Measurements from ENCODE around the gene MMP10. TPM values are rescaled to one million over a fixed set of nuclear protein-coding genes. Genes with fewer than 3 reads are reported as not detected.
A peak's percentile ranks its signal among the peaks of the same experiment; 100 is the strongest.

The MMP10 gene
- total and polyA plus RNA-seq, 2 of the 8 experiments (the other 6 are each of a cell fraction or from before 2014, with no cell fraction given) = 0.03 to 0.17 TPM

DNA sequence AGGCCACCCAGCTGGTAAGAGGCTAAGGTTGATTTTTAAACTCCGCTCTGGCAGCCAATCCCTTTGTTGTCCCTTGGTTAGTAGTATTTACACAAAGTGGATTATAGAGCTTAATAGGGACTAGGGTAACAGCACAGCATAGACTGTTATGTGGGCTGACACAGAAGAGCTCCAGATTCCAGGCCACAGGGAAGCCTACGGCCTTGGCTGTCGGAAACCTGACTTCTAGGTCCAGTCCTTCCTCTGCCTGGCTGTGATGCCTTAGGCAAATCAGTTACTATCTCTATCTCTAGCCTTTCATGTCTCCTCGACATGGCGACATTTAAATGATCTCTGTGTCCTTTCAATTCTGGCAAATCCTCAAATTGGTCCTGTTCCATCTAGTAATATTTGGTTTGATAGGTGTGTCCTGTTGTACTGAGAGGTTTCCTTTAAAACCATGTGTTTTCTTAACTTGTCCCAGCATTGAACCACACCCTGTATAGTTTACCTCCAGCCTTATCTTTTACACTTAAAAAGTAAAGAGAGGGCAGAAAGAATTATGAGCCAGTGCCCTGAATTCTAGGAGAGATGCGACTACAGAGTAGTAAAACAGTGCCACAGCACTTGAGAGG lies 13.4 kb upstream of the MMP10 start:
- H4K8ac ChIP-seq (ENCODE audit: extremely low read depth, insufficient read depth, low read length) = no peak overlapping the region
- 92% methylated on average over 6 of the region's 6 CpGs; no CpG with 5 or more reads in 1 of the 2 experiments for WGBS, 2 experiments (ENCODE audit: extremely low coverage in 1 of 2, insufficient coverage in 1 of 2, insufficient read length in 1 of 2, insufficient replicate concordance in 2 of 2, low coverage in 1 of 2, low lambda C conversion rate in 2 of 2, missing lambda C conversion rate in 1 of 2)
- H3K18ac ChIP-seq (ENCODE audit: extremely low read depth, low read length) = no peak overlapping the region
- no peak overlapping the region for H2BK15ac ChIP-seq (ENCODE audit: low read length)
- H3K79me1 ChIP-seq (ENCODE audit: low read depth, low read length) = no peaks in the 10 kb centered on the region
- no peak overlapping the region for H3K9ac ChIP-seq (replicated peaks in 1 of 4; ENCODE audit: extremely low read depth in 1 of 4, low read depth in 3 of 4, low read length in 3 of 4)
- POLR2A ChIA-PET (ENCODE audit: partially characterized antibody) = interaction anchor here (1.3 kb wide), 1 partner anchor 13 kb away, joined by 4 read pairs; no protein-coding TSS in a partner anchor
- H3K27ac ChIP-seq (ENCODE audit: low read depth, low read length) = no peak overlapping the region
- no peaks in the 10 kb centered on the region for H4K20me1 ChIP-seq (replicated peaks in 1 of 2; ENCODE audit: control insufficient read depth in 1 of 2, insufficient read depth in 2 of 2, low read length in 2 of 2)
- H2BK12ac ChIP-seq (ENCODE audit: low read depth, low read length) = 0 out of 2 replicates have a peak overlapping the region, but pooled peaks have one; percentile 11
- TF ChIP-seq, protein P1, sequence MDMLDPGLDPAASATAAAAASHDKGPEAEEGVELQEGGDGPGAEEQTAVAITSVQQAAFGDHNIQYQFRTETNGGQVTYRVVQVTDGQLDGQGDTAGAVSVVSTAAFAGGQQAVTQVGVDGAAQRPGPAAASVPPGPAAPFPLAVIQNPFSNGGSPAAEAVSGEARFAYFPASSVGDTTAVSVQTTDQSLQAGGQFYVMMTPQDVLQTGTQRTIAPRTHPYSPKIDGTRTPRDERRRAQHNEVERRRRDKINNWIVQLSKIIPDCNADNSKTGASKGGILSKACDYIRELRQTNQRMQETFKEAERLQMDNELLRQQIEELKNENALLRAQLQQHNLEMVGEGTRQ (IDR thresholded peaks at IDR 0.05; ENCODE audit: low read length) = no peak
- TF ChIP-seq POLR2AphosphoS5 (IDR thresholded peaks at IDR 0.05; ENCODE audit: low read depth, low read length) (no peak), EGR1 (IDR thresholded peaks at IDR 0.05; ENCODE audit: borderline replicate concordance, low read depth, low read length) (no peak)
- no peaks in the 10 kb centered on the region for H3K9me3 ChIP-seq (ENCODE audit: insufficient read depth in 2 of 2, low read depth in 1 of 2, low read length in 1 of 2)
- peak overlapping the region; percentile 86 for H2AFZ ChIP-seq (ENCODE audit: low read length)
- H3K4ac ChIP-seq (replicated peaks; ENCODE audit: insufficient read length, low read depth, low read length) = no peak overlapping the region
- no peak overlapping the region for H3K4me3 ChIP-seq (ENCODE audit: extremely low read depth in 1 of 4, insufficient read depth in 2 of 4, low read depth in 3 of 4, low read length in 4 of 4)
- no peak overlapping the region for H3K23ac ChIP-seq (ENCODE audit: insufficient read length)
- H3K56ac ChIP-seq (replicated peaks; ENCODE audit: insufficient read length, low read depth, low read length) = no peak overlapping the region
- H3K4me2 ChIP-seq (ENCODE audit: insufficient read depth in 1 of 2, low read depth in 2 of 2, low read length in 2 of 2) = no peak overlapping the region
- H3K27me3 ChIP-seq (replicated peaks in 1 of 4; ENCODE audit: control insufficient read depth in 3 of 4, extremely low read depth in 1 of 4, insufficient read depth in 3 of 4, low read length in 3 of 4) = peaks cover 0 to 1% (median 0%) of the 10 kb centered on the region in 4 experiments; a peak in 1 of 7 replicates
- H4K91ac ChIP-seq (replicated peaks; ENCODE audit: insufficient read length, low read length) = no peak overlapping the region
- CTCF ChIA-PET (ENCODE audit: partially characterized antibody) = interaction anchor here (0.6 to 6.1 kb wide), 12 partner anchors 8 to 147 kb away, joined by 3 to 57 read pairs (median 3); partner anchors contain the start of gene MMP10
- H2BK120ac ChIP-seq (replicated peaks; ENCODE audit: low read depth, low read length) = no peak overlapping the region
- H2AK5ac ChIP-seq (ENCODE audit: low read depth, low read length) = no peak overlapping the region
- no peak overlapping the region for H3K14ac ChIP-seq (ENCODE audit: insufficient read length)
- FAIRE-seq (no peak), DNase-seq (ENCODE audit: low read depth in 1 of 2, low spot score in 2 of 2) (no peak)
- no peaks in the 10 kb centered on the region for H3K23me2 ChIP-seq (ENCODE audit: low read depth, low read length)
- no peaks in the 10 kb centered on the region for H3K36me3 ChIP-seq (ENCODE audit: control insufficient read depth in 2 of 4, insufficient read depth in 4 of 4, low read length in 3 of 4)
- H2BK5ac ChIP-seq (ENCODE audit: low read depth, low read length) = no peak overlapping the region
- no peaks in the 10 kb centered on the region for H3K4me1 ChIP-seq (replicated peaks in 1 of 4; ENCODE audit: control insufficient read depth in 3 of 4, insufficient read depth in 4 of 4, low read length in 3 of 4)
- H3K79me2 ChIP-seq (ENCODE audit: control insufficient read depth in 1 of 2, insufficient read depth in 2 of 2, low read length in 2 of 2) = no peaks in the 10 kb centered on the region
- H2BK20ac ChIP-seq (ENCODE audit: low read length) = no peak overlapping the region
- H4K5ac ChIP-seq (ENCODE audit: insufficient read length, low read depth, low read length) = no peak overlapping the region
